GM18519 (cell line): Measurements from ENCODE around the gene PRKAR2B.

Experiments used
- ATAC-seq: cut with Tn5 transposase; IDR thresholded peaks from one replicate; pipeline ENCODE4 v1.9.1; 2021; ENCODE audit warnings: mild to moderate bottlenecking, moderate library complexity; ENCODE audit not compliant: unreplicated experiment, low FRiP score

Gene PRKAR2B

DNA sequence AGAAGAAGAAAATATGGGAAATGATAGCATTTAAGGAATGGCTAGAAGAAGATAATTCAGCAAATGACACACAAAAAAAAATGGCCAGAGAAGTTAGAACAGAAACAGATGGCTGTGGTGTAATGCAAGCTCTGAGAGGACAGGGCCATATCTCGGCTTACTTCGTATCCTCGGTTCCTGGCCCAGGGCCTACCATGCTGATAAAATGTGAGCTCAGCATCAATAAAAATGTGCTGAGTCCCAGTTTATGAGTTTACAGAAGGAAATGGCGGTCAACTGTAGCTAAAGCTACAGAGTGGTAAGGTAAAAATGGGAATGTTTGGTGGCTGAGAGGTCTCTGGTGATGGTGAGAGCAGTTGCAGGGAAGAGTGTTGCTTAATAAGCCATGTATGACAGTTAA is 165.1 kb downstream of the PRKAR2B start:
- ATAC-seq = no peak

DNA sequence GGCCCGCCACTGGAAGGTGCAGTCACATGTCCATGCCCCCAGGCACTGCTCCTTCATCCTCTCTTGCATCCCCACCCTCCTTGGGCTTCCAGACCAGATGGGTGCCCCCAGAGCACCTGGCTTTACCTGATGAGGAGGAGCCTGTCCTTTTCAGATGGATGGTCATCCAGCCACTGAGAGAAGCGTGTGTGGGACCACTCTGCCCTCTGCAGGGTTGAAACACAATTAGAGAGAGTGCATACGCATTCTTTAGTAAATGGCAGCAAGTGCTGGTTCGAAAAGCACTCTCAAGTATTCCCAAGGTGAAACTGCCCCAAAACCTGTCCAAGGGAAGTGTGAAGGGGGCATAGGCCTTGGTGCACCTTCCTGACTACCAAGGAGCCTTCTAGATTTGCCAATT is 165.9 kb downstream of the PRKAR2B start:
- no peak for ATAC-seq
